Mucosa of rectum (tissue), 2 donors: ENCODE measurements around the gene MTHFD1L.

ENCODE experiments used
- H3K27ac ChIP-seq, 2 donors: one replicate each; pipeline ENCODE4 v1.7.0; 2013; ENCODE audit warnings: inconsistent platforms in 2 of 2, low read depth in 2 of 2, low read length in 2 of 2
- H3K27me3 ChIP-seq, 2 donors: one replicate each; pipeline ENCODE4 v1.7.0; 2013; ENCODE audit warnings: low read length in 2 of 2; ENCODE audit not compliant: control insufficient read depth in 2 of 2, insufficient read depth in 2 of 2
- H3K36me3 ChIP-seq, 2 donors: one replicate each; pipeline ENCODE4 v1.7.0; 2013; ENCODE audit warnings: low read length in 2 of 2; ENCODE audit not compliant: control insufficient read depth in 2 of 2, insufficient read depth in 2 of 2
- H3K4me1 ChIP-seq, 2 donors: one replicate each; pipeline ENCODE4 v1.7.0; 2013; ENCODE audit warnings: low read length in 2 of 2, mild to moderate bottlenecking in 1 of 2; ENCODE audit not compliant: control insufficient read depth in 2 of 2, insufficient read depth in 2 of 2
- H3K4me3 ChIP-seq, 2 donors: one replicate each; pipeline ENCODE4 v1.7.0; 2013; ENCODE audit warnings: low read length in 2 of 2
- H3K9ac ChIP-seq, 2 donors: one replicate each; pipeline ENCODE4 v1.7.0; 2013; ENCODE audit warnings: low read length in 2 of 2, low read depth in 1 of 2, mild to moderate bottlenecking in 1 of 2
- H3K9me3 ChIP-seq, 2 donors: one replicate each; pipeline ENCODE4 v1.7.0; 2013; ENCODE audit warnings: low read length in 2 of 2; ENCODE audit not compliant: control insufficient read depth in 2 of 2
- donor health status: healthy.
- donor health status: Normal muscosa, but diverticular disease.

The MTHFD1L gene

GRCh38 chr6:151087861-151088598 is 222.5 kb downstream of the MTHFD1L start:
- H3K4me1 ChIP-seq: no peaks in the 10 kb centered on the region
- no peak overlapping the region for H3K27ac ChIP-seq
- no peaks in the 10 kb centered on the region for H3K9me3 ChIP-seq
- H3K36me3 ChIP-seq: no peaks in the 10 kb centered on the region
- no peaks in the 10 kb centered on the region for H3K27me3 ChIP-seq
- H3K4me3 ChIP-seq: no peak overlapping the region
- H3K9ac ChIP-seq: no peak overlapping the region

GRCh38 chr6:151088599-151088935 is 223.1 kb downstream of the MTHFD1L start:
- Histone ChIP-seq H3K4me3 (no peak overlapping the region), H3K4me1 (no peaks in the 10 kb centered on the region), H3K27ac (no peak overlapping the region), H3K9me3 (no peaks in the 10 kb centered on the region), H3K9ac (no peak overlapping the region), H3K36me3 (no peaks in the 10 kb centered on the region), H3K27me3 (no peaks in the 10 kb centered on the region)

- no peak overlapping the region for H3K9ac ChIP-seq
- H3K4me1 ChIP-seq: no peaks in the 10 kb centered on the region
- H3K36me3 ChIP-seq: no peaks in the 10 kb centered on the region
- no peak overlapping the region for H3K4me3 ChIP-seq
- H3K27ac ChIP-seq: no peak overlapping the region
- no peaks in the 10 kb centered on the region for H3K9me3 ChIP-seq
- no peaks in the 10 kb centered on the region for H3K27me3 ChIP-seq
Measured at GRCh38 chr6:151088963-151089362, 223.5 kb downstream of the MTHFD1L start.

- Histone ChIP-seq H3K9me3 (no peaks in the 10 kb centered on the region), H3K9ac (no peak overlapping the region), H3K4me1 (no peaks in the 10 kb centered on the region), H3K4me3 (no peak overlapping the region), H3K27ac (no peak overlapping the region), H3K36me3 (no peaks in the 10 kb centered on the region), H3K27me3 (no peaks in the 10 kb centered on the region)
Measured at GRCh38 chr6:151089978-151090377, 224.5 kb downstream of the MTHFD1L start.

GRCh38 chr6:151091571-151091970 is 226.1 kb downstream of the MTHFD1L start:
- H3K4me3 ChIP-seq: no peak overlapping the region
- no peaks in the 10 kb centered on the region for H3K4me1 ChIP-seq
- no peaks in the 10 kb centered on the region for H3K27me3 ChIP-seq
- no peak overlapping the region for H3K9ac ChIP-seq
- H3K27ac ChIP-seq: no peak overlapping the region
- H3K9me3 ChIP-seq: no peaks in the 10 kb centered on the region
- H3K36me3 ChIP-seq: no peaks in the 10 kb centered on the region

GRCh38 chr6:151092591-151092990 is 227.1 kb downstream of the MTHFD1L start:
- Histone ChIP-seq H3K27ac (no peak overlapping the region), H3K36me3 (no peaks in the 10 kb centered on the region), H3K4me3 (no peak overlapping the region), H3K9me3 (no peaks in the 10 kb centered on the region), H3K4me1 (no peaks in the 10 kb centered on the region), H3K9ac (no peak overlapping the region), H3K27me3 (no peaks in the 10 kb centered on the region)

- H3K9me3 ChIP-seq: no peaks in the 10 kb centered on the region
- no peaks in the 10 kb centered on the region for H3K27me3 ChIP-seq
- no peaks in the 10 kb centered on the region for H3K36me3 ChIP-seq
- H3K27ac ChIP-seq: no peak overlapping the region
- no peak overlapping the region for H3K9ac ChIP-seq
- no peaks in the 10 kb centered on the region for H3K4me1 ChIP-seq
- H3K4me3 ChIP-seq: no peak overlapping the region
Measured at GRCh38 chr6:151093706-151094105, 228.2 kb downstream of the MTHFD1L start.

- Histone ChIP-seq H3K36me3 (no peaks in the 10 kb centered on the region), H3K27ac (no peak overlapping the region), H3K4me1 (no peaks in the 10 kb centered on the region), H3K4me3 (no peak overlapping the region), H3K27me3 (no peaks in the 10 kb centered on the region), H3K9ac (no peak overlapping the region), H3K9me3 (no peaks in the 10 kb centered on the region)
Measured at GRCh38 chr6:151095538-151096254, 230.2 kb downstream of the MTHFD1L start.

- no peaks in the 10 kb centered on the region for H3K4me1 ChIP-seq
- no peak overlapping the region for H3K4me3 ChIP-seq
- H3K27me3 ChIP-seq: no peaks in the 10 kb centered on the region
- H3K27ac ChIP-seq: no peak overlapping the region
- H3K9me3 ChIP-seq: no peaks in the 10 kb centered on the region
- H3K36me3 ChIP-seq: no peaks in the 10 kb centered on the region
- H3K9ac ChIP-seq: no peak overlapping the region
Measured at GRCh38 chr6:151096255-151096612, 230.7 kb downstream of the MTHFD1L start.

GRCh38 chr6:151096691-151097606 is 231.4 kb downstream of the MTHFD1L start:
- Histone ChIP-seq H3K9me3 (no peaks in the 10 kb centered on the region), H3K9ac (no peak overlapping the region), H3K4me3 (no peak overlapping the region), H3K36me3 (no peaks in the 10 kb centered on the region), H3K27ac (no peak overlapping the region), H3K27me3 (no peaks in the 10 kb centered on the region), H3K4me1 (no peaks in the 10 kb centered on the region)
